ENCODE measurements around the gene ABCF1.

Gene ABCF1

GRCh38 chr6:30626484-30627366 lies 55.5 kb downstream of the ABCF1 start, which contains the start of gene ATAT1:
Gene ATAT1 (plus strand): TSS chr6:30626874.
- peak; percentile 94 for DNase-seq (ENCODE audit: low spot score)

- DNase-seq (ENCODE audit: low spot score), result no peak
Measured at GRCh38 chr6:30635834-30636233, 64.6 kb downstream of the ABCF1 start.

- no peak for DNase-seq (ENCODE audit: low spot score)
Measured at GRCh38 chr6:30640481-30640880, 69.2 kb downstream of the ABCF1 start.

- DNase-seq (ENCODE audit: low spot score), result no peak
Measured at GRCh38 chr6:30641048-30641447, 69.8 kb downstream of the ABCF1 start.
